RCC 7860 (cell line): ENCODE data around the gene PAIP2B.
"Not testable (repeated sequence)": the region's sequence is repeated elsewhere in the genome, so short reads cannot be mapped to it uniquely, and the experiment has no call there.

Experiments
- DNase-seq: peaks from one replicate; pipeline ENCODE4 v3.0.0-alpha.2; 2015; ENCODE audit warnings: low spot score
- FAIRE-seq: peaks from 2 replicates; lab custom pipeline; 2012; peaks lifted over from hg19 to GRCh38; lab: Jason Lieb, UNC

PAIP2B gene

DNA sequence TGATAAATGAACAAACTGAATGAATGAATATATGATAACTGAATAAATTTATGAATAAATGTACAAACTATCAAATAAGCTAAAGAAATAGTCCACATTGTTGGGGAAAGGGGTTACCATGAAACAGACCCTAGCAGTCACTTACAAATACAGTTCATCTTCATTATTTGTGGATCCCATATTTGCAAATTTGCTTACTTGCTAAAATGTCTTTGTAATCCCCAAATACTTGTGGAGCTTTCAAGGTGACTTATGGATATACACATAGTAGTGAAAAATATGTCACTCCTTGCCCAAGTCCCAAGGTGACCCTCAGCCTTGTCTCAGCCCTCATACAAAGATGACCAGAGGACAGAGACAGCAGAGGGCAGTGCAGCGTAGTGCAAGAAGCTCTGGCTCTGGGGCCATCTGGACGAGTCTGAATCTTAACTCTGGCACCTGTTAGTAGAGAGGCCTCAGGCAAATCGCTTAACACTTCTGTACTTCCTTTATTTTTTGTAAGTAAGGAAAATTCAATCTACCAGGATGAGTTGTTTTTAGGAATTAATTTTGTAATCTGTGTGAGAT, 3.1 kb downstream of the PAIP2B start:
- DNase-seq: no peak
- no peak for FAIRE-seq

DNA sequence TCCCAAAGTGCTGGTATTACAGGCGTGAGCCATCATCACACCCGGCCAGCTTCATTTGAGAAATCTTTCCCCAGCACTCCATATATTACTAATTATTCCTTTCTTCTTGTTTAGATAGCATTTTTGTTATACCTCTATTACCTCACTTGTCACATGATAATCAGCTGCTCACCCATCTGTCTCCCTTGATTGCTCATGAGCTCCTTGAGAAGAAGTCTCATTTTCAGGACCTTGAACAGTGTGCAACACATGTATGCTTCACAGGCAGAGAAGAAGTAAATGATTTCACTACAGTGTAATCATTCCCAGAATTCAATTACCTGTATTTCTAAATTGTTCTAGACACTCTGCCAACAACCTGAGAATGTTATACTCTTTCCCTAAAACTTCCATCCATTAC, 6.2 kb downstream of the PAIP2B start:
- FAIRE-seq: no peak
- no peak for DNase-seq

DNA sequence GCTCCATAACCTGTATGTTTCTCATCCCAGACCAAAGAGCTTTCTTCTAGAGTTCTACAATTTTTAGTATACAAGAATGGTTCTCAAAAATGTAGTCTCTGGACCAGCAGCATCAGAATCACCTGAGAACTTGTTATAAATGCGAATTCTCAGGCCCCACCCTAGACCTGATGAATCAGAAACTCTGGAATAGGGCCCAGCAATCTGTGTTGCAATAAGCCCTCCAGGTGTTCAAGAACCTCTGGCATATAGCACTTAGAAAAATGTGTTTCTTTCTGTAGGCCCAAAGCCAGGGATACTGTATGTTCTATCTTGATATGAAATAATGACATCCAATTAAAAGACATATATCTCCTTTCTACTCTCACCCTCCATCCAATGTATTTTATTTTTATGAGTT, 10.4 kb downstream of the PAIP2B start:
- DNase-seq (no peak), FAIRE-seq (no peak)

DNA sequence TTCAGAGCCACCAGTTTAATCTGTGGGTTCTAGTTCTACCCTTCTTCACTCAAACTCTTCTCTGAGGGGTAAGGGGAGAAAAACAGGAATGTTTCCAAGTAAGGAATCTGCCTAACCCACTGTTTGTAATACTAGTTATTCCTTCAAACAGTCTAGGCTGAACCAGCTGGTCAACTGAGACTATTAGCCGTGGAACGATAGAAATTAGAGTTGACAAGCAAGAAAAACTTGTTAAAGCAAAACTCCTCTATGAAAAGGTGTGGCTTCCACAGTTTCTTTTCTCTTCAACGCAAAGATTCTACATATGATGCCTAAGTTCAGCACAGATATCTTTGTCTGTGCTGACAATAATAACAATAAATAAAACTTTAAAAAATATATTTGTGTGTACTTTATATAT, 11.5 kb downstream of the PAIP2B start:
- no peak for FAIRE-seq
- no peak for DNase-seq

DNA sequence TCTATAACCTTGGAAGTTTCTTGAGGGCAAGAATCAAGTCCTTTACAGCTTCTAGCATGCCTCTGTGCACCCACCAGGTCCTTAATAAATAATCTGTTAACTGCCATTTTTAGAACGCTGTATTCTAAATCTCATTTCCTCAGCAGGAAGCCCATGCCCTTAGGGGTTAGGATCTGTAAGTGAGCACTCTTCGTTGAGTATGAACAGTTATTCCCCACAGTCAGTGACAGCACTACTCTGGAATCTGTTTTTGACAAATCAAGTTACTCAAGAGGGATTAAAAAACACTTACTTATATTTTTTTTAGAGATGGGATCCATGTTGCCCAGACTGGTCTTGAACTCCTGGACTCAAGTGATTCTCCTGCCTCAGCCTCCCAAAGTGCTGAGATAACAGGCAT, 14.6 kb downstream of the PAIP2B start:
- FAIRE-seq: no peak
- DNase-seq: no peak

DNA sequence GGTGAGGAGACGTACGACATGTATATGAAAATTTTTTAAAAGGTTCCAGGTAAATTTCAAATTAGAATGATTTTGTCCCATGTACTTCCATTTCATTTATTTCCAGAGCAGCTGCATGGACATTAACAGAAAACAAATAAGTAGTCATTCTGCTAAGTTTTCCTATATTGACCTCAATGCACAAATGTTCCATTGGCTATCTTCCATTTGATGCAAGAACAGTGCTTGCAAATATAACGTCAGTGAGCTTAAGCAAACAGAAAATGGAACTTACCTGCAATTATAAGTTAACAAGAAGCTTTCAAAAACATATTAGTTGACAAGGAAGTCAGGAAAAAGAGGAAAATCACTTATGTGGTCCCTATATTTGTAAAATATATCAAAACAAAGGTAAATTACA, 16.6 kb downstream of the PAIP2B start:
- DNase-seq (no peak), FAIRE-seq (no peak)

DNA sequence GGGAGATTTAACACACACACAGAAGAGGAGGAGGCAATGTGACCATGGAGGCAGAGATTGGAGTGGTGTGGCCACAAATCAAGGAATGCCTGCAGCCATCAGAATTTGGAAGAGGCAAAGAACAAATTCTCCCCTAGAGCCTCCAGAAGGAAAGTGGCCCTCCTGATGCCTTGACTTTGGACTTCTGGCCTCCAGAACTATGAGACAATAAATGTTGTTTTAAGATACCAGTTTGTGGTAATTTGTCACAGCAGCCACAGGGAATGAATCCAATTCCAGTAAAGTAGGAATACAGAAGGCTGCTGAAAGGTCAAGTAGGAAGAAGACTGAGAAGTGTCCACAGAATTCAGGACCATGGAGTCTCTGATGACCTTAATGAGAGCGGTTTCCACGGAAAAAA, 18.1 kb downstream of the PAIP2B start:
- FAIRE-seq (no peak), DNase-seq (no peak)

DNA sequence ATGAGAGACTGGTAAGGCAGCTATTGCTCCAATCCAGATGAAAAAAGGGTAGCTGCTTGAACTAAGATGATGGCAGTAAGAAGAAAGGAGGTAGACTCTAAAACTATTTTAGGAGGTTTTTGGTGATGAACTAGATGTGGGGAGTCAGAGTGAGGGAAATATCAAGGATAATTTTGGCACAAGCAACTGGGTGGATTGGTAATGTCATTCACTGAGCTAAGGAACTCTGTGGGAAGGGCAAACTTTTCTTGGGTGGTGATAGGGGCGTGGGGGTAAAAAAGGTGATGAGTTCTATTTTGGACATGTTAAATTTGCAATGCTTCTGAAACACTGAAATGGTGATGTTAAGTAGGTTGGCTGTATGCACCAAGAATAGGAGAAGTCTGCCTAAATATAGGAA, 19.3 kb downstream of the PAIP2B start:
- FAIRE-seq (no peak), DNase-seq (no peak)

DNA sequence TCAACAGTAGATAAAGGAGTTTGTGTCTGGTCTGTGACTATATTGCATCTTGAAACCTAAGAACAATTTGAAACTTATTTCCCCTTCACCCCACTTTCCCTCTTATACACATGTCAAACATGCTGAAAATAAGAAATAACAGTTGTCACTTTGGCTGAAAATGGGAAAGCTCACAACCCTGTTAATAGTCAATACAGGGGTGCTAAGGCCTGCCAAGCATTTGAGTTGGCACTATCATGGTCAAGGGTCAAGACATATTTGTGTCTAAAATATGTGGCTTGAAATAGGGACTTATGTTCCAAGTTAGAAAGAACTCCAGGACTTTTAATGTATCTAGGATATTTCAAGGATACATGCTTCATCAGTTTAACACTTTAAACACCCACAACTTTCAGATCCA, 20.6 kb downstream of the PAIP2B start:
- FAIRE-seq (no peak), DNase-seq (no peak)

DNA sequence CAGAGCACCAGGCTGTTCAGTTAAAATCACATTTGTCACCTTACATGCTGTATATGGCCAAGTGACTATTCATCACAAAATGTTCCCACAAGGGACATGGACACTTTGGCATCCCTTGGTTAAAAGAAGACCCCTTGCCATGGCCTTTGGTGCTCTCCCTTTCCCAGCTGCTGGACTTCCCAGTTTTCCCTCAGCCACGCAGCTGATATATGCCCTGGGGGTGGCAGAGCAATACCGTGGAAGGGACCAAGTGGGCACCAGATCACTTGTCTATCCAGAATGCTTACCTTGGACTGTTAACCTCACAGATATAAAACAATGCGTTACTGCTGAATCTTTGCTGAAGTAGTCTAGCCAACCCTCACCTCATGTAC, 35.3 kb downstream of the PAIP2B start:
- FAIRE-seq: no peak

DNA sequence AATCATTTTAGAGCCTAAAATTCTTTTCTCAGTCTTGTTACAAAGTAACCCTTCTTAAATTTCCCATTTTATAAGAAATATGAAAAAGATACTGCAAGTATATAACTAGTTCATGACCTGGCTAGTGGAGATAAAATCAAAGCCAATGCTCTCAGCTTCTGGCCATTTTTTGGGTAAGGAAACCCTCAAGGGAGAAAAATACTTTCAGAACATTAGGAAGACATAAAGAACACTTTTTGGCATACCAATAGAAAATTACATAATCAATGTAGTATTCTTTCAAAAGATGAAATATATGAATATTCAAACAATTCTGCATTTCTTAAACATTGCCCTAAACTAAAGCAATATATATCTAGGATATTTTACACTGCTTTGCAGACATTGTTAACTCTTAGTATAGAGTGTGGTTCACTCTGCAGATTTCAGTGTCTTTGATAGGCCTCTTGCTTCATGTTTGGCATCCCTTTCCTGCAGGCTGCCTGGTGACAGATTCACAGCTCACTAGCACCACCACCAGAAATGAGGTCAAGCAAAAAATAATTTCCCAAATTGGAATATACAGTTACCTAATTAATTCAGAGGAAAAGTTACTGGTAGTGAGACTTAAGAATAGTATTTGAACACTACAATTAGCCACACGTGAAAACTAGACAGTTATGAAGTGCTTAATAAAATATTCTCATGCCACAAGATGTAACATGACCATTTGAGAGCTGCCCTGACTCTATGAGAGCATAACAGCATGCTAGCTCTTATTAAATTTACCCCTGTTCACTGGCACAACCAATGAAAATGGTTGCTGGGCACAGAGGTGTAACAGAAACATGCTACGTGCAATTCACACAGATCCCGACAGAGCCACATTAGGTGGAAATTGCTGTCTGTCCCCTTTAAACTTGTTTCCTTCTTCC, 36.0 kb downstream of the PAIP2B start:
- FAIRE-seq (no peak), DNase-seq (no peak)

More for the DNA sequence above, 35.3 kb downstream of the PAIP2B start:
- DNase-seq: no peak

DNA sequence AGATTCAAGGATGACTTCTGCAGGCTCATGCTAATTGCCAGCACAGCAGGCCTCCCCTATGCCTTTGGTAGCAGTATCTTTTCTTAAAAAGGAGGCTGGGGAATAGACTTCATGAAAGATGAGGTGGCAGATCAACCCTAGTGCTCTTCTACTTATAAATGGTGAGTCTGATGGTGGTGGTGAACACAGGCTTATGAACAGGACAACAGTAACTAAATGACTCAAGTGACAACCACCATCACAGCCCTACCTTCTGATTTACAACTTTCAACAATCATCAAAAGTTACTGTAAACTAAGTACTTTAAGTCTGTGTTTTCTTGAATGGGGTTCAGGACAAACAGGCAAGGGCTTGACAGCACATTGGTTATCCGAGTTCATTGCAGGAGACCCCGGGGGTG, 39.3 kb downstream of the PAIP2B start:
- DNase-seq (no peak), FAIRE-seq (no peak)

DNA sequence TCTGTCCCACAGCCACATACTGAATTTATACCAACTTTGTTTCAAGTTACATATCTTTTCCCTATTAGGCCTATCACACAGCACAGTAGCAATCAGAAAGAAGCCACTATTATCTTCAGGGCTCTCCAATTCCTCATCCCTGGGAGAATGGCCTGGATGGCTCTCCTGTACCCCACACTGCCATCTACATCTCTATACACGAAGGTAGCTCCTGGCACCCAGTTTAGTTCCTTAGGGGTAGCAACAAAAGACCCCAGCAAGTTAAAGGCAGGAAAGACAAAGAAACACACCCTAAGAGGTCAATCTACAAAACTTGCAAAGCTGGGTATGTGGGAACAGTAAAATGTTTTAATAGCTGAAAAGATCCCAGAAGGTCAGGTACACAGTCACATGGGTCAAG, 39.9 kb downstream of the PAIP2B start:
- DNase-seq (no peak), FAIRE-seq (no peak)

DNA sequence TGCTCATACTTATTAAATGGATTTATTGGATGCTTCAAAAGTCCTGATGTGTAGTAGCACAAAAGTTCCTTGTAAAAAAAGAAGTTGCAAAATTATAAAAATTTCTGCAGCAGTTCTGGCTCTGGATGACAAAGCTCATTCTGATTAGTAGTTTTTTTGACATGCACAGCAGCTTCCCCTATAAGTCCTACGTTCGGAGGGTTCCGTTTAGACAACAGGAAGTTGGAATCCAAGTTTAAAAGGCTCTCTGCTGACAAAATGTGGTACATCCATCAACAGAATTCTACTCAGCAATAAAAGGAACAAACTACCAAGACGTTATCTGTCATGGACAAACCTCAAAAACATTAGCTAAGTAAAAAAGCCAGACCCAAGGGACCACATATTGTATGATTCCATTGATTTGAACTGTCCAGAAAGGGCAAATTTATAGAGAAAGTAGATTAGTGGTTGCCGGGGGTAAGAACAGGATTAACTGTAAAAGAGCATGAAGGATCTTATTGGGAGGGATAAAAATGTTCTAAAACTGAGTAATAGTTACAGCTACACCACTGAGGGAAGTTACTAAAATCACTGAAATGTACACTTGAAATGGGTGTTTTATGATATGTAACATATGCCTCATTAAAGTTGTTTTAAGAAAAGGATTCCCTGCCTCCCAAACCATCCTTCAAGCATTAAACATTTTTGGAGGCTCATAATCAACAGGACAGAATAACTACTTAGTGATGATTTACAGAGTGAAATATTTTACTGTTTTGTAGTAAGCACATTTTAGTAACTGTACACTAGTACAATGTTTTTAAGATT, 43.4 kb downstream of the PAIP2B start:
- not testable (repeated sequence) for FAIRE-seq, DNase-seq

DNA sequence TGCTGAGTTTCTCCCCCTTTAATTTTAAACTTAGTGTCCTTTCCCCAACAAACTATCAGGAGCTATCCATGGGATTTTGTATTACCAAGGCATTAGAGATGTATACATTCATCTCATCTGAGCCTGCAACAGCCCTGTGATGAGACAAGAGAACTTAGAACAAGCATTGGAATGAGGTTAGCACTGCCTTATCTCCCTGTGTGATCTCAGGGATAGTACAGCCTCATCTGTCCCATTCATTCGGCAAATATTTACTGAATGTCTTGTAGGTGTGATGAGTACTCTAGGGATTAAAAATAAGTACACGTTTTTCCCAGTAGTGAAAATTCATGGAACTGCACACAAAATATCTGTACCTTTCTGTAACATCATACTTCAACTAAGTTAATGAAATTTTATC, 45.6 kb downstream of the PAIP2B start:
- FAIRE-seq (no peak), DNase-seq (no peak)

DNA sequence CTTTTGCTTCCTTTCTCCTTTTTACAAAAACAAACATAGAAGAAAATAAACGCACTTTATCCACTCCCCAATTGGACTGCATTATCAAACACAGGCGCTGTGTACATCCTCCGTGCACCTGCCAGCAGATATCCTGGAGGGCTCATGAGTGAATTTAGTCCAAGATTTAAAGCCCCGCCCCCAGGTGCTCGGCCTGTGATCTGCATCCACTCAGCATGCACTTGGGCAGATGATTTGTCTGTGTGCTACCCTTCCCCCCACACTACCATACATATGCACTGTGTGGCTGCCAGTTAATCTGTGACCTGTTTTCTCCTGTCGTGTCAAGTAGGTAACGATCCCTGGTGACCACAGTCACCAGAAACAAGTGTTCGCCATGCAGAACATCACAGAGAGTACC, 48.1 kb downstream of the PAIP2B start:
- not testable (repeated sequence) for FAIRE-seq, DNase-seq

DNA sequence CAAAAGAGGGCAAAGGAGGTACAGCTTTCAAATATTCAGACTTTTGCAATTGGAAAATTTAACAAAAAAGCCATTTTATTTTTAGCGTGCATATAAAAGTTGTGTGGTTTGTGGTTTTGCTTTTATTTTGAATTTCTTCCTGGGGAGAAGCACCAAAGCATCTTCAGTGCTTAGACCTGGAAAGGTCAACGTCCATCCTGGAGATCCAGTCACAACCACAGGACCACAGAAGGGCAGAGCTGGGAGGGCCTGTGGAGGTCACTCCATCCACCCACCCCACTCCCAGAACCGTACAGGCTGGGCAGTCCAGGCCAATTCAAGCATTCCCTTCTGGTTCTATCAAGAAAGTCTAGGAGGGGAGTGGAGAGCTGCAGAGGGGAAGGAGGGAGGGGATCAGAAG, 52.7 kb downstream of the PAIP2B start:
- DNase-seq (no peak), FAIRE-seq (no peak)

DNA sequence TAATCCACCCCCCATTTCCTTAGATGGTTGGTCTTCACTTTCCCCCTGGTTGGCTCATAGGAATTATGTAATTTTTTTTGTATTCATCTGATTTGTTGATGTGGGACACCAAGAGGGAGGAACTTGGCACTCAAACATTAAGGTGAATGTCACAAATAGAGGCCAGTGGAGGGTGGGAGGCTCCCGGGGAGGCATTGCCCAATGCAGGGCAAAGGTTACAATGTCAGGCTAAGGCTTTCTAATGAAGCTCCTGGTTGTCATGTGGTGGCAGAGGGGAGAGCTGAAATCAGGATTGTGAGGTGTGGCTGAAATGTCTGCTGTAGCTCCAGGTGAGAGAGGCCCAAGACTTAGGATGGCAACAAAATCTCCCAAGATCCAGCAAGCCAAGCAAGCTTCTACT, 53.8 kb downstream of the PAIP2B start:
- DNase-seq (no peak), FAIRE-seq (no peak)

DNA sequence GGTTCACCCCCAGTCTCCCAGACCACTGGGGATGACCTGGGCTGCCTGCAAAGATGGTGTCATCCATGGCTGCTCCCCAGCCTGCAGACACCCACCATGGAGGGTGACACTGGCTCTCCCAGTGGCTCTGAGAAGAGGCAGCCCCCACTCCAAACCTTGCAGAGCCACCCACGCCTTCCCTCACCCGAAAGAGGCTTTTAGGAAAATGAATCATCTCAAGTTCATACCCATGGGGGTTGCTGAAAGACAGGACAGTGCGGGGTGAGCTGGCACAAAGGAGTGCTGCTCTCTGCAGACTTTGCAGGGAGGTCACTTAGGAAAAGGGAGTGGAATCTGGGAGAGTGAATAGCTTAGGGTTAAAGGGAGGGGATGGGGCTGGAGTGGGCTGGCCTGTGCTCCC, 60.1 kb downstream of the PAIP2B start:
- FAIRE-seq (no peak), DNase-seq (no peak)

DNA sequence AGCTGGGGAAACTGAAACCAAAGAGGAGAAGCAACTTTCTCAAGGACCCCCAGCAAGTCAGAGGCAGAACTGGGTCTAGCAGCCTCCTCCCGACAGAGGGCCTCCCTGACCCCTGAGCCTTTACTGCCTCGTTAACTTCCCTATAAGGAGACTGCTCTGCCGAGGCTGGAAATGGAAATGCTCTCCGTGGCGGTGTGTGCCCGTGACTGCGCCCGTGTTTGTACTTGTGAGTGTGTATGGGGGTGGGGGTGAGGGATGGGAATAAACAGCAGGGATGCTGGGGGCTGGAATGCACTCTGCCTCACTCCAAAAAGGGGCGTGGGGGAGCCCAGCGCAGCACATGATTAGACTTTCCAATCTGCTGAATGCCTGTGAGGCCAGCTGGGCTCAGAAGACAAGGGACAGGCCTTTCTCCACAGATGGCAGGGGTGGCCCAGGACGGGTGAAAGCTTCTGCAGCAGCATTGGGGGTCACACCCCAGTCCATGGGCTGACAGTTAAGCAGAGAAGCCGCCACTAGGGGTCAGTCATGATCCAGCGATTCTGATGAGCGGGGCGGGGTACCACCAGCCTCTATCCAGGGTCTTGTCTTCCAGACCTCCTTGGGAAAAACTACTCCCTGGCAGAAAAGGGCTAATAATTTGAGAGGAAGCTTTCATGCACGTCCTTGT, 69.6 kb downstream of the PAIP2B start:
- no peak for DNase-seq
- no peak for FAIRE-seq

DNA sequence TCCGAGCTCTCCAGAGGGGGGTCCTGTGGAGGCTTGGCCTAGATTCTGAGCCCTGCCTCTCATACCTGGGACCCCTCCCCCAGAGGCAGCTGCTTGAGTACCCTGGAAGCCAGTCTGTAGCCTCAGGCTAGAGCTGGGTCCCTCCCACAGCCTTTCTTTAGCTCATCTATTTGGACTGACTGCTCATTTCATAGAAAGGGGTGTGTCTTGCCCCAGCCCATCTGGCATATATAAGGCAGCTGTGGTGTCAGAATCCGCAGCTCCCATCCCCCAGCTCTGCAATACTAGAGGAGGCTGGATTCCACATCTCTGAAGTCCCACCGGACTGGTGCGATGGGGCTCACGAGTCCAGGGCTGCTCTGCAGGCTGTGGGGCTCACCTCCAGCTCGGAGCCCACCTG, 70.3 kb downstream of the PAIP2B start:
- FAIRE-seq: no peak
- no peak for DNase-seq
